Body of pancreas (tissue), 4 donors: ENCODE measurements around the gene PDE4D.

Source experiments
- POLR2A ChIP-seq, 3 donors: fragments of 450-650 bp; IDR thresholded peaks; one replicate each; pipeline ENCODE4 v1.6.1; 2016; ENCODE audit warnings: antibody characterized with exemption in 3 of 3, mild to moderate bottlenecking in 2 of 3
- TF ChIP-seq, protein P1 (sequence below), 7 experiments: fragments of 450-650 bp in 4 of 7; fragments of 200-600 bp in 3 of 7; sonication (generic) in 3 of 7; IDR thresholded peaks; one replicate each; pipeline ENCODE4 v1.5.1; 2016 to 2019; ENCODE audit warnings: antibody characterized with exemption in 7 of 7

DNA sequence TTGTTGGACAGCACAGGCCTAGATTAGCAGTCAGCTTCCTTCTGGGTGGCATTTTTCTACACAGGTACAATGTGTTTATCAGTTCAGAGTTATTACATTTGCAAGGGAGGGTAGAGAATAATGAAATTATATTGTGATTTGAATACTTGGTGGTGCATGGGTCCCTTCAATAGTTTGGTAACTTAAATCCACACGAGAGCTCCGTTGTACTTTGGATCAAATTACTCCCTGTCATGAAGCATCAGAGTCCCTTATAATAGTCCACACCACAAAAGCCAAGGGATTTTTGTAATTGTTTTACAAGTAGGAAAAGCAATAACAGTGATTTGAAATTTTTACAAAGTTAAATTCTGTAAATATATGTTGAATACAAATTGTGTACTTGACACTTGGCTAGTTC, 552.4 kb downstream of the PDE4D start:
- TF ChIP-seq, protein P1, sequence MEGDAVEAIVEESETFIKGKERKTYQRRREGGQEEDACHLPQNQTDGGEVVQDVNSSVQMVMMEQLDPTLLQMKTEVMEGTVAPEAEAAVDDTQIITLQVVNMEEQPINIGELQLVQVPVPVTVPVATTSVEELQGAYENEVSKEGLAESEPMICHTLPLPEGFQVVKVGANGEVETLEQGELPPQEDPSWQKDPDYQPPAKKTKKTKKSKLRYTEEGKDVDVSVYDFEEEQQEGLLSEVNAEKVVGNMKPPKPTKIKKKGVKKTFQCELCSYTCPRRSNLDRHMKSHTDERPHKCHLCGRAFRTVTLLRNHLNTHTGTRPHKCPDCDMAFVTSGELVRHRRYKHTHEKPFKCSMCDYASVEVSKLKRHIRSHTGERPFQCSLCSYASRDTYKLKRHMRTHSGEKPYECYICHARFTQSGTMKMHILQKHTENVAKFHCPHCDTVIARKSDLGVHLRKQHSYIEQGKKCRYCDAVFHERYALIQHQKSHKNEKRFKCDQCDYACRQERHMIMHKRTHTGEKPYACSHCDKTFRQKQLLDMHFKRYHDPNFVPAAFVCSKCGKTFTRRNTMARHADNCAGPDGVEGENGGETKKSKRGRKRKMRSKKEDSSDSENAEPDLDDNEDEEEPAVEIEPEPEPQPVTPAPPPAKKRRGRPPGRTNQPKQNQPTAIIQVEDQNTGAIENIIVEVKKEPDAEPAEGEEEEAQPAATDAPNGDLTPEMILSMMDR (IDR thresholded peaks at IDR 0.05), result no peak
- TF ChIP-seq POLR2A (IDR thresholded peaks at IDR 0.05), result no peak
